ENCODE results near the gene AVPR2.

The AVPR2 gene

GRCh38 chrX:153871451-153871850, 33.0 kb upstream of the AVPR2 start:
- DNase-seq (ENCODE audit: low read depth in 2 of 2): no peak

- DNase-seq (ENCODE audit: low read depth in 2 of 2): no peak
These were observed 32.3 kb upstream of the AVPR2 start for GRCh38 chrX:153871946-153872878.

DNA sequence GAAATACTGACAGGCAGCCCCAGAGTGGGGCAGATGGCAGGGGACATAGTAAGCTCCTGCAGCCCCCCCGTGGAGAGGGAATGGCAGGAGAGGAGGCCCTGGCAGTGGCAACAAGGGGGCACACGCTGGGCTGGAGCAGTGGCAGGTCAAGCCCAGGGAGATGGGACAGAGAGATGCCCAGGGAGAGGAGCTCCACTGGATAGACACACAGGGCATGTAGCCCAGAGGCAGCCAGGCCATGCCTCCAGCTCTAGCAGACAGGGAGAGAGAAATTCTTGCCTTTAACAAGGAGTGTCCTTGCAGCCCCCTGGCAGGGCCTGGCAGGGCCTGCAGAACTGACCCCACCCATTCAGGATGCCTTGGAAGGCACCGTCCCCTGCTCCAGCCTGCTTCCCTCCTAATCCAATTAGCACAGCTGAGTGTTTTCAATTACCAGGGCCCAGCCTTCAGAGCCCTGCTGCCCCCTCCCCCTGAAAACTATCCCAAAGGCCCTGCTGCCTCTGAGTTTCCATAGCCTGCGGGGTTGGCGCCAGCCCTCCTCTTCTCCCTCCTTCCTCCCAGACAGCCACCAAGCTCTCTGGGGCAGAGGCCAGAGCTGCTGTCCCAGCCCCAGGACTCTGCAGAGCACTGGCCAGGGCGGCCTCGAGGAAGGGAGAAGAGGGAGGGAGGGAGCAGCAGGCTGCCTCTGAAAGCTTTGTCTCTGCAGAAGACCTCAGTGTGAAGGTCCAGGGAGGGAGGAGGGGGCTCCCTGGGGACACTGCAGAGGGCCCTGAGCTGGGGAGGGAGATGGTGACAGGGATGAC, 31.0 kb upstream of the AVPR2 start:
- no peak for DNase-seq (ENCODE audit: low read depth in 2 of 2)

GRCh38 chrX:153874085-153874365, 30.4 kb upstream of the AVPR2 start:
- no peak for DNase-seq (ENCODE audit: low read depth in 2 of 2)

DNA sequence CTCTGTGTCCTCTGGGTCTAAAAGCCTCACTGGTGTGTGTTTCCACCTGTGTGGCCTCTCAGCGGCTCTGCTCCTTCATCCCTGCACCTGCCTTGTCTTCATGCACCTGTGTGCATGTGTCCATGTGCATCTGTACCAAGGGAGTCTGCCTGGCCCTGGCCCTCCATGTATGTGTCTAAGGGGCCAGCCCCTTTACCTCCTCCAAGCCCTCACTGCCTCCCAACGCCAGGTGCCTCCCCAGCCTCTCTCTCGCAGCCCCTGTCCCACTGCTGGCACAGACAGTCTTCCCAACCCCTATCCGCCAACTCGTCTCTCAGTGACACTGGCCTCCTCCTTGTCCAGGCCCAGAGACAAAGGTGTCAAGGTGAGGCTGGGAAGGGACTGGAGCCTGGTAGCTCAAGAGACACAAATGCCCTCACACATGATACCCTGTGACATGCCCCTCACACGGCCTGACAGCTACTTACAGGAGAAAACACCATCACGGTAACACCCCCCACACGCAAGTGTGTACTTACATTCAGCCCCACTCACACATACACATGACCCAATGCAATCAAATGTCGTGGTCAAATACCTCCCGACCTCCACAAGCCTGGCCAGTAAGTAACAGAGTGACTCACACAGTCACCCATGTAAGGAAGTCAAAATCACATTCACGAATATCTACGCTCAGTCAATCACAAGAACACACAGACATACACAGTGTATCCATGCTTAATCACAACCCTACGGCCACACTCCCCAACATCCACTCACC, 29.9 kb upstream of the AVPR2 start:
- DNase-seq (ENCODE audit: low read depth in 2 of 2): no peak

DNA sequence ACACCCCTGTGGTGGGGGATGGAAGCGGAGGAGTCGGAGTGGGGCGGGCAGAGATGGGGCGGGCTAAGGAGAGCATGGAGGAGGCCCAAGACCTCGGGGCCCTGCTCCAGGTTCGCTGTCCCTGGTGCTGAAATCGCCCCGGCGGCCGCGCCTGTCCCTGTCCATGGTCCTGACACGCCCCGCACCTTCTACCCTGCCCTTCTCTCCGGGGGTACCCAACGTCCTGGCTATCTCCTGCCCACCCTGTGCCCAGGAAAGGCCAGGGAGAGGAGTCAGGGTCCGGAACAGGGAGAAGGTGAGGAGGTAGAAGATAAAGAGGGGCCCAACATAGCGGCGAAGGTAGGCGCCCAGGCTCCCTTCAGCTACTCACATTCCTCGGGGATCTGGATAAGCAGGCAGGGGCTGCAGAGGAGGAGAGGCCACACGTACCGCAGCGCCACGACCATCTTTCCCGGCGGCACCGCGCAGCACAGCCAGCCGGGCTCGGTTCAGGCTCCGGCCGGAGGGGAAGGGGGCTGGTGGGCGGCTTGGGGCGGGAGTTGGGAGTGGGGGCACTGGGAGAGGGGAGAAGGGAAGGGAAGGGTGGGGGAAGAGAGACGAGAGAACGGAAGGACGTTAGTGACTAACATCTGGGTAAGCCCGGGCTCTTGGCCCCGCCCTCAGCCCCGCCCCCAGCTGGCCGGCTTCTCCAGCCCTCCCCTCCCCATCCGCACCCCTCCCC, 28.9 kb upstream of the AVPR2 start:
- no peak for DNase-seq (ENCODE audit: low read depth in 2 of 2)

- no peak for DNase-seq (ENCODE audit: low read depth in 2 of 2)
These were observed 28.4 kb upstream of the AVPR2 start for GRCh38 chrX:153876112-153876491.

- no peak for DNase-seq (ENCODE audit: low read depth in 2 of 2)
These were observed 26.8 kb upstream of the AVPR2 start for GRCh38 chrX:153877571-153878261.

DNA sequence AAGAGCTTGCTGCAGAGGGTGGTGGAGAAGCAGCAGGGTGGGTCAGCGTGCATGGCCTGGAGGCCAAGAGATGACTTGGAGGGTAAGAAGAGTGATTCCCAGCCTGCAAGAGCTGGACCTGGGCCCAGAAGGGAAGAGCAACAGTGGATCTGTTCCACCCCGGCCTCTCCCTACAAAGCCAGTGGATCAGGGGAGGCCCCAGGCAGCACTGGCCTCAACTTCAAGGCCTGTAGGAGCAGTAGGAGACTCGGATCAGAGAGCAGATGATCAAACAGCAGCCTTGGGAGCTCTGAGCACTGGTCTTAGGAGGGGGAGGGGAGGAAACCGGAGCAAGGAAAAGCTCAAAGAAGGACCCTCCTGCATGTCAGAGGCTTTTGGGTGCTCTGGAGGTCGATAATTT, 26.1 kb upstream of the AVPR2 start:
- DNase-seq (ENCODE audit: low read depth in 2 of 2): no peak

DNA sequence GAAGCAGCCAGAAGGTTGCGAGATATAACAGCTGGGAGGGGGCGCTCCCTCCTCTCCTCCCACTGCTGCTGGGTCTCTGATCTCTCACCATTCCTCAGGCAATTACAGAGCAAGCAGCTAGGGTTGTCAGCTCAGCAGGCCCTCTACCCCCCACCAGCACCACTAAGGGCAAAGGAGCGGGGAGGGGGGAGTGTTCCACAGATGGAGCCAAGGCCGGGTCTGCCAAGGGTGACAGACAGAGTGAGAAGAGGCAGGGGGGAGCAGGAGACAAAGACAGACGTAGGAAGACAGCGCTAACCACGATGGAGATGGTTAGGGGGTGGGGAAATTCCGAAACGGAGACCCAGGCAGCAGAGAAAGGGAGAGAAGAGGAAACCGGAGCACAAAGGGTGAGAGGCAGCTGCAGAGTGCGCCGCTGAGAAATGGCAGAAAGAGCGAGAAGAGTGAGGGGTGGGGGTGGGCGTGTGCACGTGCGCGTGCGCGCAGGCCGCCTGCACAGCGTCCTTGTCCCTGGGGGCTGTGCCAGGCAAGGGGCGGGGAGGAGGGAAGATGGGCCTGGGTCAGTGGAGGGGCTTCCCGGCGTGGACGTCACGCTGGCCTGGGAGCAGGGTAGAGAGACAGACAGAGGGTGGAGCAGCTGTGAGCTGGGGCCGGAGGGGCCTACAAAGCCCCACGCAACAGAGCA, 25.4 kb upstream of the AVPR2 start:
- DNase-seq (ENCODE audit: low read depth in 2 of 2): no peak

DNA sequence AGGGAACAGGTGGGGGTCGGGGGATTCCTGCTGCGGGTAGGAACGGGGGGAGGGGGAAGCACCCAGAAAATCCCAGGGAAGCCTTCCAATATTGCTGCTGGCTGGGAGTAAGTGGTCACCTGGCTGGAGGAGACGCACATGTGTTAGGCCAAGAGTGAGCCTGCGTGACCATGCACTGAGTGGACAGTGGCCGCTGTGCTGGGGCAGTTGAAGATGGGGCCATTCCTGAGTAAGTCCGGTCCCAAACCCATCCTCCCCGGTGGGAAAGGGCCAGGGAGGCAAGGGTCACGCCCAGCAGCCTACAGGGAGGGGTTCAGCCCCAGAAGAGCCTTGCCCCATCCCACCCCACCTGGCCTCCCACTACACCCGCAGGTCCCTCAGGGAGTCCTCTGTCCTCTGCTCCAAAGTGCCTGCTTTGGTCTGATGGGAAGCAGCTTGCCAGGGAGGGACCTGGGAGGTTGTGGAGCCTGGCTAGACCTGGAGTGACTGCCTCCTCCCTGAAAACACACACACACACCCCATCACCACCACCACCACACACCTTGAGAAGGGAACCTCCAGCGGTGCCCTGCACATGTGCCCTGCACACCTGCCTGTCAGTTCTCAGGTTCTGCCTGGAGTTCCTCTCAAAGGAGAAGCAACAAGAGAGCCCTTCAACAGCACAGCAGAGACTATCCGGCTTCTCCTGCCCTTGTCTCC, 24.6 kb upstream of the AVPR2 start:
- DNase-seq (ENCODE audit: low read depth in 2 of 2): no peak

- DNase-seq (ENCODE audit: low read depth in 2 of 2): no peak
These were observed 24.0 kb upstream of the AVPR2 start for GRCh38 chrX:153880440-153880815.

GRCh38 chrX:153881281-153881680, 23.2 kb upstream of the AVPR2 start:
- DNase-seq (ENCODE audit: low read depth in 2 of 2): no peak

GRCh38 chrX:153882086-153882498, 22.4 kb upstream of the AVPR2 start:
- DNase-seq (ENCODE audit: low read depth in 2 of 2): no peak

DNA sequence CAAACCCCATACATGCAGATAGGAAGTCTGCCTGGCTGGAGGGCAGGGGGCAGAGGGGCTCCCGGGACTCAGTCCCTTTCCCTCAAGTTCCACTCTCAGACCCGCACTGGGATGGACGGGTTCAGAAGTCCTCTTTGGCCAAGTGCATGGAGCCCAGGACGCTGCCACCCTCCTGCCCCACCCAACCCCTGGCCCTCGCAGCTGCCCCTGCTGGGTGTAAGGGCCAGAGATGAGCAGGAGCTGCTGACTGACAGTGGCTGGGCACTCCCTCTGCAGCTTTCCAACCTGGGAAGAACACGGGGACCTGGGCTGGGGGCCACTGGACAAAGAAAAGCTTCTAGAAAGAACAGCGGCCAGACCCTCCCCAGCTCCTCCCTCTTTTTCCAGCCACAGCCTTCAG, 21.9 kb upstream of the AVPR2 start:
- DNase-seq (ENCODE audit: low read depth in 2 of 2): no peak

DNA sequence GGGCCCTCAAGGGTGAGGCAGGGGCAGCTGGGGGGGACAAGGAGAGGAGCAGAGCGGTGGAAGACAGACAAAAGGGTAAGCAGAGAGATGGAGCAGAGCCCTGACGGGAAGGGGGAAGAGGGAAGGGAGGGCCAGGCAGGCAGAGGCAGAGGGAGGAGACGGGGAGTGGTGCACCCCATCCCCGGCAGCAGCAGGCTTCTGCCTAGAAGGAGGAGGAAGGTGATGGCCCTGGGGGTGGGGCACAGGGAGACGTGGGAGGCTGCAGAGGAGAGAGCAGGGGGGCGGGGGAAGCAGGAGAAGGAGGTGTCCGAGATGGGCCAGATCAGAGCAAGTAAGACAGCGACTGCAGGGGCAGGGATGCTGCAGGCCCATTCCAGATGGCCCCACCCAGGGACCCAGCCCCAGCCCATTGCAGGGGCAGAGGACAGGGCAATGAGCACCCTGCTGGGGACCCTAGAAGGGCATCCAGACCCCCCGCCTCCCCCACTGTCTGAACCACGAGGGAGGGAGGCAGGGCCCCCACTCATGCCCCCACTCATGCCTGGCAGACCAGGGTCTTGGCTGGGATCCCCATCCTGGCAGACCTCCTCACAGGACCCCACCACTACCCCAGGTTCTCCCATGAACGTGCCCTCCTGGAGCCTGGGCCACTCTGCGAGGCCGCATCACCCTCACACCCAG, 21.2 kb upstream of the AVPR2 start:
- DNase-seq (ENCODE audit: low read depth in 2 of 2): no peak

DNA sequence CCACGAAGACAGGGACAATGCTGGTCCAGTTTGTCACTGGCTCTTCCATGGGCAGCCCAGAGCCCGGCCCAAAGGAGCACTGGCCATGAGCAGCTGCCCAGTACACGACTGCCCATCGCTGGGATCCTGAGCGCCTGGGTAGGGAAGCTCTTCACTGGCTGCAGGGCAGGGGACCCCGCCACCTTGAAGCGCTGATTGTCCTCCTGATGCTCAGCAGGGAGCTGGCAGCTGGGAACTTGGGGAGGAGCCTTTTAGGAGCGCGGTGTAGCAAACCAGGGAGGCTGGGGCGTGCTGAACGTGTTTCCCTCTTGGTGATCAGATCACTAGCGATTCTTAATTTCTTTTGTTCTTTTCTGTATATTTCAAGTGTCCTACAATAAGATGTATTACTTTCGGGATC, 20.3 kb upstream of the AVPR2 start:
- no peak for DNase-seq (ENCODE audit: low read depth in 2 of 2)

- no peak for DNase-seq (ENCODE audit: low read depth in 2 of 2)
These were observed 19.9 kb upstream of the AVPR2 start for GRCh38 chrX:153884590-153884989.

- no peak for DNase-seq (ENCODE audit: low read depth in 2 of 2)
These were observed 19.2 kb upstream of the AVPR2 start for GRCh38 chrX:153885208-153885787.

Measured in fibroblast of skin of left biceps (primary cell).